ENCODE results near the gene PEAK1. TPM values are rescaled to one million over a fixed set of nuclear protein-coding genes. Genes with fewer than 3 reads are reported as not detected.
"Not testable (repeated sequence)": the region's sequence is repeated elsewhere in the genome, so short reads cannot be mapped to it uniquely, and the experiment has no call there.

The PEAK1 gene
- total RNA-seq, 4 donors from 2014 or later = 91.8 to 170 (median 123) TPM

DNA sequence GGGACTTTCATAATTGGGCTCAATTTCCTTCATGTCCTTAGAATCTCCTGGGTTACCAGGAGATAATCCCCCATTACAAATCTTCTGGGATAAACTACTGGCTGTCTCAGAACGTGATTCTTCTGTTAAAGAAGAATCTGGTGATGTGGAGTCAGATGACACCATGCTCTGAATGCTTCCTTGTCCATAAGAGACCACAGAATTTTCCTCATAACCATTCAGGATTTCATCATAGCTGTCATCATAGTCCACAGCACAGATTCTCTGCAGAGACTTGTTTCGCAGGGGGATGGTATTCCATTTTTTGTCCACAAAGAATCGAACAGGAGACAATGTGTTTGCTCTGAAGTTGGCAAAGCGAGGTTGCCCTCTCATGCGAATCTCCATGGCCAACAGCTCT is 239.1 kb downstream of the PEAK1 start:
- Histone ChIP-seq H3K27ac (replicated peaks in 1 of 4) (no peak overlapping the region), H3K4me1 (no peaks in the 10 kb centered on the region), H3K27me3 (no peaks in the 10 kb centered on the region), H3K9me3 (no peaks in the 10 kb centered on the region), H3K4me3 (no peak overlapping the region), H3K36me3 (peaks cover 0 to 28% (median 18%) of the 10 kb centered on the region in 4 donors)
- DNase-seq (ENCODE audit: extremely low spot score) = no peak
- 85% methylated on average over 5 of the region's 5 CpGs for WGBS
- intact Hi-C loops (cut with DNase I) = no loop called here
- TF ChIP-seq POLR2A (IDR thresholded peaks at IDR 0.05; ENCODE audit: low read depth) (no peak), EP300 (IDR thresholded peaks at IDR 0.05) (no peak), POLR2AphosphoS5 (IDR thresholded peaks at IDR 0.05) (no peak)
- TF ChIP-seq, protein P1, sequence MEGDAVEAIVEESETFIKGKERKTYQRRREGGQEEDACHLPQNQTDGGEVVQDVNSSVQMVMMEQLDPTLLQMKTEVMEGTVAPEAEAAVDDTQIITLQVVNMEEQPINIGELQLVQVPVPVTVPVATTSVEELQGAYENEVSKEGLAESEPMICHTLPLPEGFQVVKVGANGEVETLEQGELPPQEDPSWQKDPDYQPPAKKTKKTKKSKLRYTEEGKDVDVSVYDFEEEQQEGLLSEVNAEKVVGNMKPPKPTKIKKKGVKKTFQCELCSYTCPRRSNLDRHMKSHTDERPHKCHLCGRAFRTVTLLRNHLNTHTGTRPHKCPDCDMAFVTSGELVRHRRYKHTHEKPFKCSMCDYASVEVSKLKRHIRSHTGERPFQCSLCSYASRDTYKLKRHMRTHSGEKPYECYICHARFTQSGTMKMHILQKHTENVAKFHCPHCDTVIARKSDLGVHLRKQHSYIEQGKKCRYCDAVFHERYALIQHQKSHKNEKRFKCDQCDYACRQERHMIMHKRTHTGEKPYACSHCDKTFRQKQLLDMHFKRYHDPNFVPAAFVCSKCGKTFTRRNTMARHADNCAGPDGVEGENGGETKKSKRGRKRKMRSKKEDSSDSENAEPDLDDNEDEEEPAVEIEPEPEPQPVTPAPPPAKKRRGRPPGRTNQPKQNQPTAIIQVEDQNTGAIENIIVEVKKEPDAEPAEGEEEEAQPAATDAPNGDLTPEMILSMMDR (IDR thresholded peaks at IDR 0.05) = no peak

DNA sequence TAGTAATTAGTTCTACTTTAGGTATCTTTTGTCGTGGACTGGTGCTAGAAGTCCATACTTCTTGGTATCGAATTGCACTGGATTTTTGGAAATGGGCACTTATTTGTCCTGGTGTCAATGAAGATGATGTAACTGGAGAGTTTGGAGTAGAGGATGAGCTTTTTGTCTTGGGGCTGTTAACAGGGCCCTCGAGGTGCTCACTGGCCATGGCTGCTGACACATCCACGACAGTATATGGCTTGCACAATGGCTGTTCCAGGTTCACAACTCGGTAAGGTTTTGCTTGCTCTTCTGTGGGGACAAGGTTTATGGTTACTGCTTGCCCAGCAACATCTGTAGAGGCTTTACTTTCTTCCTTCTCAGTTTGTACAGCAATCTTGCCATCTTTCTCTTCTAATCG is 239.6 kb downstream of the PEAK1 start:
- intact Hi-C loops (cut with DNase I) = no loop called here
- Histone ChIP-seq H3K27ac (replicated peaks in 1 of 4) (no peak overlapping the region), H3K27me3 (no peaks in the 10 kb centered on the region), H3K9me3 (no peaks in the 10 kb centered on the region), H3K4me3 (no peak overlapping the region), H3K4me1 (no peaks in the 10 kb centered on the region), H3K36me3 (peaks cover 0 to 28% (median 18%) of the 10 kb centered on the region in 4 donors)
- no peak for DNase-seq (ENCODE audit: extremely low spot score)
- TF ChIP-seq POLR2A (IDR thresholded peaks at IDR 0.05; ENCODE audit: low read depth) = no peak
- no peak for TF ChIP-seq POLR2AphosphoS5 (IDR thresholded peaks at IDR 0.05)
- no peak for TF ChIP-seq EP300 (IDR thresholded peaks at IDR 0.05)
- TF ChIP-seq, protein P1 (IDR thresholded peaks at IDR 0.05) = no peak
- WGBS = 90% methylated on average over 6 of the region's 6 CpGs

DNA sequence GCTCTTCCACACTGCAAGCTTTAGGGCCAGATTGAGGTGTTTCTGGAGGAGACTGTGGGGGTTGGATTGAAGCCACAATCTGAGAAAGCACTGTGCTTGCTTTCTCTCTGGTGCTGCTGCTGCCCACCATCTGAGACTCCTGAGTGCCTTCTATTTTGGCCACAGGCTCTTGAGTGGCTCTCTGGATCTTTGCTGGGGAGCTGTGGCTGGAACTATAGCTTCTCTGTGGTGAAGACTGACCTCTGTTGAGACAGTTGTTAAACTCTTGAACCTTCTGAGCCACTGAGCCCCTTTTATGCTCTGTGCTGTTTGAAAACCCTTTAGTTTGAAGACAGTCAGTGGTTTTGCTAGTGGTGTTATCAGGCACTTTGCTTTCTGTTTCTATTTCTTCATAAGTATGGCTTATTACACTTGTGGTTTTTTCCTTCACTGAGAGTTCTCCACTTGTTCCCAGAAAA is 240.3 kb downstream of the PEAK1 start:
- TF ChIP-seq POLR2A (IDR thresholded peaks at IDR 0.05; ENCODE audit: low read depth) (no peak), POLR2AphosphoS5 (IDR thresholded peaks at IDR 0.05) (no peak), EP300 (IDR thresholded peaks at IDR 0.05) (no peak)
- TF ChIP-seq, protein P1 (IDR thresholded peaks at IDR 0.05) = no peak

DNA sequence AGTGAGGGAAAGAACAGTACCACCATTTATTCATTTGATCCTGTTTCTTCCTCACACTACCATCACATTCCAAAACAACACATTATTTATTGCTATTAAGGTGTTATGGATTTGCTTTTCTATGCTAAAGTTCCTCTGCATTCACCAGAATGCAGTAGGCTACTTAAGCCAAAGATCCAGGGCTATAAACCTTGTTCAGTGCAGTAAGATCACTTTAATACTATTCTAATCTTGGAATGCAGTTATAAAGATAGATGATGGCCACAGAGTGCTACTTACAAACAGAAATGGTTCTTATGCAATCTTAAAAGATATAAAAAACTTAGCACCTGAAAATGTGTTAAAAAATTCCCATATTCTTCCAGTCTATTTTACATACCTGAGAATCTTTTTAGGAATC is 241.5 kb downstream of the PEAK1 start:
- Histone ChIP-seq H3K27me3 (no peaks in the 10 kb centered on the region), H3K9me3 (no peaks in the 10 kb centered on the region), H3K36me3 (peaks cover 0 to 28% (median 18%) of the 10 kb centered on the region in 4 donors), H3K4me3 (no peak overlapping the region), H3K27ac (replicated peaks in 1 of 4) (no peak overlapping the region), H3K4me1 (no peaks in the 10 kb centered on the region)
- intact Hi-C loops (cut with DNase I) = no loop called here
- TF ChIP-seq, protein P1 (IDR thresholded peaks at IDR 0.05) = no peak
- DNase-seq (ENCODE audit: extremely low spot score) = no peak

More for the DNA sequence above, 240.3 kb downstream of the PEAK1 start:
- Histone ChIP-seq H3K36me3 (peaks cover 0 to 28% (median 18%) of the 10 kb centered on the region in 4 donors), H3K4me3 (no peak overlapping the region), H3K9me3 (no peaks in the 10 kb centered on the region), H3K27ac (replicated peaks in 1 of 4) (no peak overlapping the region), H3K4me1 (no peaks in the 10 kb centered on the region), H3K27me3 (no peaks in the 10 kb centered on the region)
- intact Hi-C loops (cut with DNase I) = no loop called here
- DNase-seq (ENCODE audit: extremely low spot score) = no peak

DNA sequence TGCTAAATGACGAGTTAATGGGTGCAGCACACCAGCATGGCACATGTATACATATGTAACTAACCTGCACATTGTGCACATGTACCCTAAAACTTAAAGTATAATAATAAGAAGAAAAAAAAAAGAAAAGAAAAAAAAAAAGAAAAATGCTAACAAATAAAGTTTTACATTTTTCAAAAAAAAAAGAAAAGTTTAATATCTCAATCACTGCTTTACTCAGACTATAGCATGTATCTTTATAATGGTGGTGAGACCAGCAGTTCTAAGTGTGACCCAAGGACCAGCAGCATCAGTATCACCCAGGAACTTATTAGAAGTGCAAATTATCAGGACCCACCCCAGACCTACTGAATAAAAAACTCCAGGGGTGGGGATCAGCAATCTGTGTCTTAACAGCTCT is 243.8 kb downstream of the PEAK1 start:
- H3K4me3 ChIP-seq; H3K27ac ChIP-seq (replicated peaks in 1 of 4); intact Hi-C loops (cut with DNase I); H3K4me1 ChIP-seq; DNase-seq (ENCODE audit: extremely low spot score); H3K9me3 ChIP-seq; H3K27me3 ChIP-seq: not testable (repeated sequence)
- WGBS = 100% methylated on average over 1 of the region's 1 CpG
- peaks cover 0 to 21% (median 11%) of the 10 kb centered on the region in 4 donors for H3K36me3 ChIP-seq
